KOPT-K1 (cell line): ENCODE results near the gene SMCO3.
A peak's percentile ranks its signal among the peaks of the same experiment; 100 is the strongest.

Experiments used
- H3K27ac ChIP-seq: fragments of 200-600 bp; sonication (generic); 2 replicates; pipeline ENCODE4 v1.5.1; 2016; ENCODE audit warnings: antibody characterized with exemption, mild to moderate bottlenecking, low read depth, low read length; ENCODE audit not compliant: poor library complexity, severe bottlenecking
- H3K36me3 ChIP-seq: fragments of 200-600 bp; sonication (generic); 2 replicates; pipeline ENCODE4 v1.5.1; 2017; ENCODE audit warnings: antibody characterized with exemption, mild to moderate bottlenecking, low read length, moderate library complexity; ENCODE audit not compliant: insufficient read depth
- H3K9me3 ChIP-seq: fragments of 200-600 bp; sonication (generic); 2 replicates; pipeline ENCODE4 v1.5.1; 2017; ENCODE audit warnings: antibody characterized with exemption, low read length, mild to moderate bottlenecking; ENCODE audit not compliant: insufficient read depth, poor library complexity, severe bottlenecking

SMCO3 gene

GRCh38 chr12:14803011-14803829 lies 10.8 kb downstream of the SMCO3 start, which contains the start of the genes C12orf60 and WBP11:
Gene C12orf60, plus strand, starts transcription at chr12:14803670. Its CDS starts 19,266 bp downstream, at chr12:14822936.
Gene WBP11, minus strand, starts transcription at chr12:14803478. Its CDS starts 2,095 bp downstream, at chr12:14801383.
- H3K9me3 ChIP-seq: no peaks in the 10 kb centered on the region
- H3K36me3 ChIP-seq: peaks cover 30% of the 10 kb centered on the region
- peak within 1 kb of the TSS; percentile 78 for H3K27ac ChIP-seq

GRCh38 chr12:14802721-14803010 lies 11.3 kb downstream of the SMCO3 start:
- H3K27ac ChIP-seq: peak overlapping the region; percentile 78
- H3K36me3 ChIP-seq: peaks cover 36% of the 10 kb centered on the region
- no peaks in the 10 kb centered on the region for H3K9me3 ChIP-seq

GRCh38 chr12:14802247-14802646 lies 11.7 kb downstream of the SMCO3 start:
- Histone ChIP-seq H3K27ac (peak overlapping the region; percentile 78), H3K36me3 (peaks cover 40% of the 10 kb centered on the region)

DNA sequence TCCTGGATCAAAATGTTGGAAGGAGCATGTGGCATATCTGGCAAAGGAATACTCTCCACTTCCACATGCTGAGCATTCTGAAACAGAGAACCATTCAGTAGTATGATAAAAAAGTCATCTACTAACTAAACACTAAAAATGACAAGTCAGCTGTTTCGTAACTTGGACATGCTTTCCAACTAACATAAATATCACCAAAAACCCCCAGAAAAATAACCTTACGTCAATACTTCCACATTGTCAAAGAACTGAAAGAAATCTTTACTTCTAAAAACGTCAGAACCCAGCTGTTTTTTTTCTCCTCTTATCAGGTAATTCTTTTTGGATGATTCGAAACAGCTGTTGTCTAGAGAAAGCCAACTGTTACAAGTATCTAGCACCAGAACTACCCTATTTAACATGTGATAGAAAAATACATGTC lies 18.9 kb downstream of the SMCO3 start:
- peaks cover 99% of the 10 kb centered on the region for H3K36me3 ChIP-seq
- no peak overlapping the region for H3K27ac ChIP-seq
- no peaks in the 10 kb centered on the region for H3K9me3 ChIP-seq

More at GRCh38 chr12:14802247-14802646, 11.7 kb downstream of the SMCO3 start:
- H3K9me3 ChIP-seq: no peaks in the 10 kb centered on the region

DNA sequence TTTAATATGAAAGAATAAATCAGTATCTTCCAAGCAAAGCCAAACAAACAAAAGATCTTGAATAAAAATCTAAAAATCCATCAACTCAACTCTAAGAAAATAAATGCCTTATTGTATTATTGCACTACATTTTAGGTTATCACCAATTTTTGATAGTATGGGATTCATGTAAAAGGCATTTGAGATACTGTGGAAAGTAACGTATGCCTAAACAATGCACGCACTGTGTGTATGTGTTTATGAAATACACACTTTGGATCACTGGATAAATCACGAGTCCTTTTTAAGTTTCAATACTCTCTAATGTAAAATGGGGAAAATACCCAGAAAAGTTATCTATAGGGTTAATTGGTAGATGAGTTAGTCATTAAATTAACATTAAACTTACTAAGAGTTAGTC lies 28.4 kb downstream of the SMCO3 start:
- Histone ChIP-seq H3K36me3 (peaks cover 70% of the 10 kb centered on the region), H3K9me3 (no peaks in the 10 kb centered on the region), H3K27ac (no peak overlapping the region)

- Histone ChIP-seq H3K36me3 (peaks cover 59% of the 10 kb centered on the region), H3K27ac (no peak overlapping the region), H3K9me3 (no peaks in the 10 kb centered on the region)
These were observed 29.5 kb downstream of the SMCO3 start for GRCh38 chr12:14784471-14784870.

DNA sequence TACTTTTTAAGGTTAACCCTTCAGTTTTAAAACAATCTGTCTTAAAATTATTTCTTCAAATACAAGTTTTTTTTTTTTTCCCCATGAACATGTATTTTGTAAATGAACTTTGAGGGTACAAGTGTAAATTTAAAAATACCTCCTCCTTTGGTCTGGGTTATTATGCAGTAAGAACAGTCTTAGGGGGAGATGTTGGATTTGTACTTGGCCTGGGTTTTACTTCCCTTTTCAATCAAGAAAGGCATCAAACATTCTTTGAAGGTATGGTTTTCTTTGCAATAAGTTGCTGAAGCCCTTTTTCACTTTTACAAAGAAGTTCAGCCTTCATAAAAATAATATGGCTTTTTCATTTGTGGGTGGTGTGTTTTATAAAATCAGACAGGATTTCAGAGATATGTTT lies 31.2 kb downstream of the SMCO3 start:
- Histone ChIP-seq H3K9me3 (no peaks in the 10 kb centered on the region), H3K27ac (no peak overlapping the region), H3K36me3 (peaks cover 42% of the 10 kb centered on the region)

DNA sequence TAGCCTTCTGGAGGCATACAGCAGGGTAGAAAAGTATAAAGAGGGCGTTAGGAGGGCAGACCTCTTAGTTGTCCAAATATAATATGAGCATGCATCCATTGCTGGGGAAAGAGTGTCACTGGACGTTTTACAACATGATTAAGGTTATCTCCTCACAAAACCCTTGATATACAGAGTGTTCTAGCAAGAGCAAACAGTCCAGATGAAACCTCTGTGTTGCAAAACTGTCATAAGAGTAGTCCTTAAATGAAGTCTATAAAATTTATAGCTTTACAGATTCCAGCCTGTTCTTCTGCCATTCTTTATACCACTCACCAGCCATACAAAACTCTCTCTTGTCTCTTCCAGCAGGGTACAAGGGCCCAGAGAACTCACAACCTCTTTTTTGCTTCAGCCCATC lies 32.4 kb downstream of the SMCO3 start:
- Histone ChIP-seq H3K9me3 (no peaks in the 10 kb centered on the region), H3K36me3 (peaks cover 30% of the 10 kb centered on the region), H3K27ac (no peak overlapping the region)

DNA sequence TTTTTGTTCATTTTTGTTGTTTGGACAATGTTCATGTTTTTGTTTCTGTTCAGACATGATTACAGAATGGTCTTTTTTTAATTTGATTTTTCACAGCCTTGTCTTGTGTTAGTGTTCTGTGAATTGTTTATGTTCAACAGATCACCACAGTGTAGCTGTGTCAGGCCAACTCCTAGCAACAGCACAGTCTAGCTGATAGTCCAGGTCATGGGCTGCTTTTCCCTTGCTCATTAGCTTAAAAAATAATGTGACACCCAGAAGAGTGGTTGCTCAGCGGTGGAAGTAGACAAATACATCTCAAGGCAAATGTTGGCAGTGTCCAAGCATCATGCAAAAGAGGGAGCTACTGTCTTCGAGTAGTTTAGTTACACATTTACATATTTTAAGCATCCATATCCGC lies 33.1 kb downstream of the SMCO3 start:
- Histone ChIP-seq H3K36me3 (peaks cover 23% of the 10 kb centered on the region), H3K27ac (no peak overlapping the region), H3K9me3 (no peaks in the 10 kb centered on the region)

DNA sequence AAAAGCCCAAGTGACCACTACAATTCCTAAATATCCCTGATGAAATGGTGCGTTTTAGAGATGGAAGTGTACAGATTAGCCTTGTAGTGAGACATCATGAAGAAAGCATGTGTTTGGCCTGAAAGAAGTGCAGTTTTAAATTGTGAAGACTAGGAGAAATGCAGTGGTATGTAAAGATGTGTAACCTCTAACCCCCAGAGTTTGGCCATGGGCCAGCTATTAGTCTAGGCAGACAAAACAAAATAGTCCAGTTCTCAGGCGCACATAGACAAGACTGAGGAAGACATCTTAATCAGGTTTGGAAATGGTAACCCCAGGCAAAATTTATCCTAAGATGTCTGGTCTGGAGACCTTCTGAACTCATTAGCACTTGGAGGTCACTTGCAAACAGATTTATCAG lies 34.1 kb downstream of the SMCO3 start:
- no peak overlapping the region for H3K27ac ChIP-seq
- peaks cover 13% of the 10 kb centered on the region for H3K36me3 ChIP-seq
- no peaks in the 10 kb centered on the region for H3K9me3 ChIP-seq

- Histone ChIP-seq H3K36me3 (no peaks in the 10 kb centered on the region), H3K9me3 (no peaks in the 10 kb centered on the region), H3K27ac (no peak overlapping the region)
These were observed 36.7 kb downstream of the SMCO3 start for GRCh38 chr12:14777271-14777670.

- H3K9me3 ChIP-seq: no peaks in the 10 kb centered on the region
- no peaks in the 10 kb centered on the region for H3K36me3 ChIP-seq
- no peak overlapping the region for H3K27ac ChIP-seq
These were observed 37.6 kb downstream of the SMCO3 start for GRCh38 chr12:14776236-14776961.

DNA sequence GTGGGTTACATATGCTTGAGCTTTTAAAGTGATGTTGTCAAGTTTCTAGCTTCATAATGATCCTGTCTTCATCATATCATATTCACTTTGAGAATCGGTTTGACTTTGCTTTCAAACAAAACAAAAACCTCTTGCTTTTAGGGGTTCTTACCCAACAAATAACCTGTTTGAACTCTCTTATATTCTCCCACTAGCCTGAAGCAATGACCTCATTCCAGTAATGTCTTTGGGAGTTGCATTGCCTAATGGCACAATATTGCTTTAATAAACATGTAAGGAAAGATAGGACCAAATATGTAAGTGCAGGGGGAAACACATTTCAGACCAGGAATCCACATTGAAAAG lies 38.4 kb downstream of the SMCO3 start:
- no peaks in the 10 kb centered on the region for H3K9me3 ChIP-seq
- H3K27ac ChIP-seq: no peak overlapping the region

GRCh38 chr12:14774906-14775635 lies 38.9 kb downstream of the SMCO3 start:
- H3K27ac ChIP-seq: no peak overlapping the region
- H3K9me3 ChIP-seq: no peaks in the 10 kb centered on the region
- H3K36me3 ChIP-seq: no peaks in the 10 kb centered on the region

More for the DNA sequence above, 38.4 kb downstream of the SMCO3 start:
- no peaks in the 10 kb centered on the region for H3K36me3 ChIP-seq
